GM18499 (cell line): ENCODE data around the gene SEMA6A.

Experiments
- ATAC-seq: cut with Tn5 transposase; IDR thresholded peaks from one replicate; pipeline ENCODE4 v1.9.1; 2021; ENCODE audit warnings: moderate number of reproducible peaks; ENCODE audit not compliant: insufficient read depth, unreplicated experiment

Gene SEMA6A, protein sequence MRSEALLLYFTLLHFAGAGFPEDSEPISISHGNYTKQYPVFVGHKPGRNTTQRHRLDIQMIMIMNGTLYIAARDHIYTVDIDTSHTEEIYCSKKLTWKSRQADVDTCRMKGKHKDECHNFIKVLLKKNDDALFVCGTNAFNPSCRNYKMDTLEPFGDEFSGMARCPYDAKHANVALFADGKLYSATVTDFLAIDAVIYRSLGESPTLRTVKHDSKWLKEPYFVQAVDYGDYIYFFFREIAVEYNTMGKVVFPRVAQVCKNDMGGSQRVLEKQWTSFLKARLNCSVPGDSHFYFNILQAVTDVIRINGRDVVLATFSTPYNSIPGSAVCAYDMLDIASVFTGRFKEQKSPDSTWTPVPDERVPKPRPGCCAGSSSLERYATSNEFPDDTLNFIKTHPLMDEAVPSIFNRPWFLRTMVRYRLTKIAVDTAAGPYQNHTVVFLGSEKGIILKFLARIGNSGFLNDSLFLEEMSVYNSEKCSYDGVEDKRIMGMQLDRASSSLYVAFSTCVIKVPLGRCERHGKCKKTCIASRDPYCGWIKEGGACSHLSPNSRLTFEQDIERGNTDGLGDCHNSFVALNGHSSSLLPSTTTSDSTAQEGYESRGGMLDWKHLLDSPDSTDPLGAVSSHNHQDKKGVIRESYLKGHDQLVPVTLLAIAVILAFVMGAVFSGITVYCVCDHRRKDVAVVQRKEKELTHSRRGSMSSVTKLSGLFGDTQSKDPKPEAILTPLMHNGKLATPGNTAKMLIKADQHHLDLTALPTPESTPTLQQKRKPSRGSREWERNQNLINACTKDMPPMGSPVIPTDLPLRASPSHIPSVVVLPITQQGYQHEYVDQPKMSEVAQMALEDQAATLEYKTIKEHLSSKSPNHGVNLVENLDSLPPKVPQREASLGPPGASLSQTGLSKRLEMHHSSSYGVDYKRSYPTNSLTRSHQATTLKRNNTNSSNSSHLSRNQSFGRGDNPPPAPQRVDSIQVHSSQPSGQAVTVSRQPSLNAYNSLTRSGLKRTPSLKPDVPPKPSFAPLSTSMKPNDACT

DNA sequence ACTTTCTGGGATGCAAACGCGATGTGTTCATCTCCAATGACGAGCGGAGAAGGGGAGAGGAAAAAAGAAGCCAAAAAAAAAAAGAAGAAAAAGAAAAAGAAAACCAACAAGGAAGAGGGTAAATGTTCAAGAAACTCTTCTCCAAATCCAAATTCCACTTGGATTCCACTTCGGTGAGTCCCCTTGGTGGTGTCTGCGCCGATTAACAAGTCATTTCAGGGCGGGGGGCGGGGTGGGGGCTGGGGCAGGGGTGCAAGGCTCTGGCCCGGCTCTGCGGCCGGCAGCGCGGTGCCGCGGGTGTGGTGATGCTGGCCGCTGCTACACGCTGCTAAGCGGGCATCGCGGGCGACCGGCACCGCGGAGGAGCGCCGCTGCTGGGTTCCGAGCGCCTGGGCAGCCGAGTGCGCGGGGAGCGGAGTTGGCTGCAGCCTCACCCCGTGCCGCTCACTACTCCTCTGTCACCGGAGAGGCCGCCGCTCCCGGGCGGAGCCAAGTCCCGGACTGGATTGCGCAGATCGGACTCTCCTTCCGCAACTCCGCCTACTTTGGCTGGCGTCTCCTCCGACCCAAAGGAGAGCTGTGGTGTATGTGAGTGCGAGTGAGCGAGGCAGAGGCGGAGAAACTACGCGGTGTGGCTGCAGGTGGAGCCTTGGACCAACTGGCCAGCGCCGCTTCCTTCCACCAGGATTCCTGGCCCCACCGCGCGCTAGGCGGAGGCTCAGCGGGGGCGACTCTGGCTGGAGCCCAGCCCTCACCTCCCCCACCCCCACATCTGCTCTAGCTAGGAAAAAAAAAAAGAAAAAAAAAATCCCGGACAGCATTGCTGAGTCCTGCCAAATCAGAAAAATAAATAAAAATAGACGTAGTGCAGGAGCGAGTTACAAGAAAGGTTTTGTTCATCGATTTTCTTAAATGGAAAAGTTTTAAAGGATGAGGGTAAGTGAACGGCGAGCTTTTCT is at the start of gene SEMA6A:
Gene SEMA6A, minus strand, starts transcription at position 457 of the 959 bp plus-strand sequence. CDS start 69,879 bp downstream, outside the sequence.
- peak; percentile 37 for ATAC-seq

DNA sequence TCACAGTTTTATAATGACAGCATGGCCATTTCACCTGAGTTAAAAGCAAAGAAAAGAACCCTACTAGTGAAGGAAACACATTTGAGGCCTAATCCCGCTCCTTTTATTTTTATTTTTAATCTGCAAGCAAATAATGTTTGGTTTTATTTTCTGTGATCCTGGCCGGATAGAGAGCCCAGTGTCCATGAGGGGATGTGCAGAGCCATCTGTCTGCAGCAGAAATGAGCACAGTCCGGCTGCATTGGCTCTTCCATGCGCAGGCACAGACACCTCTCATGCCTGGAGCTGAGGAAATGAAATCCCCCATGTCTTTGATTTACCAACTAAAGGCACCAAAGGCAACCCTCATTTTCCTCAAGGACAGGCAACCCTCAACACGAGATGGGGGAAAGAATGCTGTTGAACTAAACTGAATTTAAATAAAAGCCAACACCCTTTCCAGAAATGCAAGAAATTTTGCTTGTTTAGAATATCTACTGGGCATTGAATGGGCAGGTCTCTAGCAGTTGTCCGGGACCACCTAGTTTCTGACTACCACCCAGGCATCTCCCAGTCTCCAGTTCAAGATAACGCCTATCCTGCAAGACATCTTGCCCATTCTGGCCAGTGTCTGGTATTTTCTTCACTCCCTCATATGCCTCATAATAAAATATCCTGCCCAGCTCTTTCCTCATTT is 47.9 kb upstream of the SEMA6A start:
- ATAC-seq = no peak

DNA sequence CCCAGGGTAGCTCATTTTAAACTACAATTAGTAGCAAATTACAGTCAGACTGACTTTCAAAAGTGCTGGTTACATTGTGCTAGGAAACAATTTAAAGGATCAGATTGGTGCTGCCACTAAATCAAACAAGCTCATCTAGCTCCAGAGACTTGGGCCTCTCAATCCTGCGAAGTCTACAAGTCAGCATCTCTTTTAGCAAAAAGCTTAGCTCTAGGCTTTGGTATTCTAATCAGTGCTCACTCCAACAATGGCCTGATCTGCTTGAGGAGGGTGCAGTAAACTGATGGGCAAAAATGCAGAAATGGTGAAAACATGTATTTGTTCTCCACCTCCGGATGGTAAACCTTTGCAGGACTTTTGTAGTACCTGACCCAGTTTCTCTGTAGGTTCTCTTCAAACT is 47.0 kb upstream of the SEMA6A start:
- ATAC-seq = no peak

DNA sequence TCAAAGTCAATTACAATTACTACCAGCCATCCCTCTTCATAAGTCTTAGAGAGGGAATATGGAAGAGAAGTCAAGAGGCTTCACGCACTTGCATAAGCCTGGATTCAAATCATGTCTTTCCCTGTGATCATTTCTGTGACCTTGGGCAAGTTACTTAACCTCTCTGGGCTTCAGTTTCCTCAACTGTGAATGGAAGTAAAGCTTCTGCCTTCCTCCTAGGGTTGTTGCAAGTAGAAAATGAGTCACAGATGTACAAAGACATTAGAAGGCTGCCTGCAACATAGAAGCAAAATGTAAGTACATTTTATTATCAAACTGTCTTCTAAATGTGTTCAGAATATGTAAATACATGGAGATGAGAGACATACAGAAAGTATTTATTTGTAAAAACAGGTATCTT is 42.3 kb upstream of the SEMA6A start:
- no peak for ATAC-seq

DNA sequence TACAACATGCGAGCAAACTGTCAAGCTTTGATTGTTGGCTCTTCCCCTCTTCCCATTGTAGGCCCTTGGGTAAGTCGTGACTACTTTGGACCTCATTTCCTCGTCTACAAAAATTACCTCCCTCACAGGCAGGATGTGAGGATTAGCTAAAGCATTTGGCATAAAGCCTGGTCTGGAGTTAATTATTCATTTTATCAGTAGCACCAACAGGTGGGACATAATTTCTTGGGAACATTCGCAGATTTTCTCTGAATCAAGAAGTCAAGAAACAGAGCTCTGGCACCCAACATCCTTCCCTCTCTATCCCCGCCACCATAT is 39.9 kb upstream of the SEMA6A start:
- no peak for ATAC-seq

DNA sequence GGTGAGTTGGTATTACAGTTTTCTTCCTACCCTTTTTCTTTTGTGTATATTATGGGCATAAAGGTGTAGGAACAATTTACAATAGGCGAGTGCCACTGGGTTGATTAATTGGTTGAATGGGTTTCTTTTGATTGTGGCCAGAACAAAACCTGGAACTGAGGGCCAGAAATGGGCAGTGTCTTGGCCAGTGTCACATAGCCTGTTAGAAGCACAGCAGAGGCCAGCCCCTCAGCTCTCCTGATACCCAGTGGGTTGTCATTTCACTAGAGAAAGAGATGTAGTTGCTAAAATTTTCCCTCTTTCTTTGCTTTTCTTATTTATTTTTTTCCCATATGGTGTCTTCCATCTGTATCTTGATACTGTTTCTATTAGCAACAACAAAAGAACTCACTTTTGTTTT is 38.8 kb upstream of the SEMA6A start:
- peak; percentile 2 for ATAC-seq

DNA sequence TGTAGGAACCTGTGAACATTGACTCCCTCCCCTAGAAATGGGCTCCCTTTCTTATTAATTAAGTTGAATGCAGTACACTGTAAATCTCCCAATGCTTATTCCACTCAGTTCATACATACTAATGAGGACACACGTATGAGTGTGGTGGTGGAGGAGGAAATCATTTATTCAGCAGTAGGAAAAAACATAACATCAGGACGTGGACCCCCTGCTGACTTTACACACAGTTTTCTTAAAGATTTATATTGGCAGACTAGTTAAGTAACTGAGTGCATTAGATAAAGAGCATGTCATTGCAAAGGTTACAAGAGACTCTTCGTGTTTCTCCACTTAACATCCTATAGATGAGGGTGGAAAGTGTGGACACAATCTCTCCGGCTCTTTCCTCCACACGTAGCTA is 37.8 kb upstream of the SEMA6A start:
- no peak for ATAC-seq

DNA sequence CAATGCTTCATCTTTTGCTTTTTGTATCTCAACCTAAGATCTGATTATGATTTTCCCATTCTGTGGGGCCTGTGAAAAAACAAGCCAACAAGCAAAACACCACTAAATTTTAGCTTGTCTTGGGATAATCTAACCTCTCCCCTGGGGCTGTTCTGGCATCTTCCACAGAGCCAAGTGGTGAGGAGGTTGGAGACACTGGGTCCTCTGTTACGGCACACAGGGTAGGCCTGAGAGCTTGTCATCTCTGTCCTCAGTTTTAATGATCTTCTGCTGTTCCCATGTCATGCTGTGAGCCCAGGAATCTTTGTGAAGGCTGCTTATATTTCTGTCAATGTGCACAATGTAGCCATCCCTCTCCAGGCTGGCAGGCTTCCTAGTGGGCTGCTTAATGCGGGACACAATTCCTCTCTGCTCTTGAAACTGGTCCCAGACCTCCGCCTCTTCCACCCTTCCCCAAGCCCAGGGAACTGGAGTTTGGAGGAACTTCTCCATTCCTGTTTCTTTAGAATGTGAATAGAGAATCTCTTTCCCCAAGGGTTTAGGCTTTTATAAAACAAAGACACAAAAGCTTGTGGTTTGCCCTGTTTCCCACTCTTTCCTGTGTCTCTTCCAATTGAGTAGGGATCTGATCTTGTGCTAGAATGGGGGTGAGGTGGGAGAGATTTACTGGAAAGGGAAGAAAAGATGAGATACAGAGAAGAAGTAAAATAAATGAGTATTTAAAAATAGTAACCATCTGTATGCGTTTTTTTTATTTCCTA is 30.9 kb upstream of the SEMA6A start:
- no peak for ATAC-seq

DNA sequence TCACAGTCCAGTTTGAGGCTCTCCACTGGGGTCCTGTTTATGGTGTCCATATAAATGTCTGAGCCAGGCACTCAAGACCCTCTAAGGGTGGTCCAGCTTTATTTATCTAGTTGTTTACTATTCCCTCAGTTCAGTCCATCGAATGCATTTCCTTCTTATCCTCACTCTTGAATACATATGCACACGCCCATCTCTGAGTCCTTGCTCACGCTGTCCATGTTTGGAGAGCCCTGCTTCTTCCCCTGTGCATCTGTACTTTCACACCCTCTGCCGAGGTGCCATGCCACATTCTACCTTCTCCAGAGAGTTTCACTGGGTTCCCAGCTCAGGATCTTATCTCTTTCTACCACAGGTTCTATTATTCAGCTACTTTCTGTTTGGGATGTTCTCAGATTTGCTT is 30.2 kb upstream of the SEMA6A start:
- no peak for ATAC-seq

DNA sequence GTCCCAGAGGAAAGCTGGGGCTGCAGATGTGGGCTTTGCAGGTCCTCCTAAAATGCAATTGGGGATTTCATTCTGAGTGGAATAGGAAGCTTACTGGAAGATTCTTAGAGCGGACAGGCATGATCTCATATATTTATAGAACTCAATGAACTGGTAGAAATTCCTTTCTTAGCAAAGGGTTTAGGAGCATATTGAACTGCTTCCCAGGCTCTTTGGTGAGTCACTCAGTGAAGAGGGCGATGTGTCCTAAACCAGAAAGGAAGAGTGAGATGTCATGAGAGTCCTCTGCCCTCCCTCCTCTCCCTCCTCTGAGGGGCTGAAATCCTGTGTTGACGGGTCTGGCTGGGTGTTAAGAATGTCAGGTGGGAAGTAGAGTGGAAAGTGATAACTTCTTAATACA is 26.3 kb upstream of the SEMA6A start:
- no peak for ATAC-seq

DNA sequence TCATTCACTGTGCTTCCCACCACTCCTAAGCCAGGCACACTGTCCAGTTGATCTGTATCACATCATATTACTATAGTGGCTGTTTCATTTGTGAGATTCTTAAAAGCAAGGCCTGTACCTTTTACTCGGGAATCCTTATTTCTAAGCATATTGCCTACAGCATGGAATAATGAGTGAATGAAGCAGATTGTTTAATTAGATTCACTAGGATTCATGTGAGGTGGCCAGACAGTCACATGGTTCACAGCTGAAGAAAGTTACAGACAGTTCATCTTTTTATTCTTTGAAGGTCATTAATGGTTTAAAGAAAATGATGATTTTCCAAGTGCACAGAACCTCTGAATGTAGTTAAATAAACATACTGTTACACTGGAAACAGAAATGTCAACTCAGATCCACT is 24.3 kb upstream of the SEMA6A start:
- no peak for ATAC-seq

DNA sequence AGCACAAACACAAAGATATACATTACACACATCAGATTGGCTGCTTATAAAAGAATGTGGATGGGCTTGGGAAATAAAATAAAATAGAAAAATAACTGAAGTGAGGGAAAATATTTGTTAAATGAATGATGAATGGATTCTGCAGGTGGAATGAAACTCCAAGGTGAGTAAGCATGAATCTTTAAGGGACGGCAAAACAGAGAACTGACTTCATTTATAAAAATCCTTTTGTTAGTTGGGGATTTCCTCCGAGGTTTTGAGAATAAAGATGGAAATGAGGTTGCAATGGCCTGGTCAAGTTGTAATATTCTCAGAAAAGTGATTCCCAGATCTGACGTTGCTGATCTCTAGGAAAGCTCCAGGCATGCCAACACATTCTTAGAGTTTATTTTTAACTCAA is 20.9 kb upstream of the SEMA6A start:
- no peak for ATAC-seq

DNA sequence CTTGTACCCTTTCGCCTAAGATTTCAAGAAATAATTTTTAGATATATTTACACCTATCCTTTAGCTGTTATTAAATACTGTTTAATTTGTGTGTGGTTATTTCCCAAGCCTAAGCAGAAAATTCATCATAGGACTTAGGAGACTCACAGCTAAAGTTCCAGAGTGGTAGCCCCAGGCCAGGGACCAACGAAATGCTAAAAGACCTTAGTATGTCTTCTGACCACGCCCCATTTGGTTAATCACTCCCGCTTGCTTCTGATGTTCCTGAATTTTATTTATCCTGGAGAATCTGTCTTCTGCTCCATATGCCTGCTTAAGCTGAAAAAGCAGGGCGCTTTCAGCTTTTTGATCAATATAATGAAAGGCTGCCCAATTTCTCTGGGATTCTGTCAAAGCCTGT is 18.7 kb upstream of the SEMA6A start:
- no peak for ATAC-seq

DNA sequence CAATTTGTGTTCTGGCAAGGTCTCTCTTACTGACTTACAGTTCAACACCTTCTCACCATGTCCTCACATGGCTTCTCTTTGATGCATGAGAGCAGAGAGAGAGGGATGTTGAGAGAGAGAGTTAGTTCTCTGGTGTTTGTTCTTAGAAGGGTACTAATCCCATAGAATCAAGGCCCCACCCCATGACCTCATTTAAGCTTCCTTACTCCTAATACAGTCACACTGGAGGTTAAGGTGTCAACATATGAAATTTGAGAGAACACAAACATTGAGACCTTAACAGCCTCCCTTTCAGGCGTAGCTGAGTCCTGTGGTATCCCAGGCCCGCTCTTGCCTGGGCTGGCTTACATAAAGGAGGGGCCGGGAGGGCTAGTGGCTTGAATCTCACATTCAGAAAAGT is 10.6 kb upstream of the SEMA6A start:
- no peak for ATAC-seq

DNA sequence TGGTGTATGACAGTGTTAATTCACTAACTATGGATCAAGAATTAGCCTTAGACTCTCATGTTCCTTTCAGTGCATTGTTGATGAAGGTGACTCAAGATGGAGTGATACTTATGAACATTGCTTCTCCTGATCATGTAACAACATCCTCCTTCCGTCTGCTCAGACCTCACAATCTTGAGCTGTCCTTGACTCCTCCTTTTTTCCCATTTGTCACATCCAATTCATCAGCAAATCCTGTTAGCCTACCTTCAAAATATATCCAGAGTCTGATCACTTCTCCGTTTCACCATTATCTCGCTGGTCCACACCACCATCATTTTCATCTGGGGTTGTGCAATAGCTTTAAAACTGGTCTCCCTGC is 9.2 kb upstream of the SEMA6A start:
- ATAC-seq = no peak

DNA sequence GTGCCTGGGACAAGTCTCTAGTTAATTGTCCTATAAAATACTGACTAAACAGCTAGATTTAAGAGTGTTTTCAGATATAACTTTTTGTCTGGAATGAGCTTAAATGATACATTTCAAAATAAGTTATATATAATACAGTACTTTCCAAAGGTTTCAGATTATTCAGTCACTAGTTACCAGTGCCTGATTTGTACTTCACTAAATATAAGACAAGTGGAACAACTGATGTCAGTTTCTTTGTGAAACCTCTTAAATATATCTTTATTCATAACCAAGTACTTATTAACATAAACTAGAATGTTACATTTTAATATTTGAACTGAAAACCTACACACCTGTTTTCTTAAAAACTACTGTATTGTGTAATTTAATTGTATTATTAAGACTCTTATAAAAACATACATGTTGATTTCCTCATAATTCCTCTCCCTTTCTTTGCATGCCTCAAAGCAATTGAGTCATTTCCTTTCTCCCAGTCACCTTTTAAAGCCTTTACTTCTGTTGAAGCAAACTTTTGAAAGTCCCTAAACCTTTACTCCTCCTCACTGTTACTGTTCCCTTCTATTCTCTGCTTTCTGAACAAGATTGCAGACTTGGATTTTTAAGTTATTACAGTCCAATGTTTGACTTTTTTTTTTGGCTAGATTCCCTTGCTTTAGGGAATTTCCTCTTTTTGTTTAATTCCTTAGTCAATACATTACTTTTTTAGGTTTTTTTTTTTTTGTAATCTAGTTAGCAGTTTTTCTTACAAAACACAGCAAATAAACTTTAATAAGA is 8.7 kb upstream of the SEMA6A start:
- ATAC-seq = no peak

DNA sequence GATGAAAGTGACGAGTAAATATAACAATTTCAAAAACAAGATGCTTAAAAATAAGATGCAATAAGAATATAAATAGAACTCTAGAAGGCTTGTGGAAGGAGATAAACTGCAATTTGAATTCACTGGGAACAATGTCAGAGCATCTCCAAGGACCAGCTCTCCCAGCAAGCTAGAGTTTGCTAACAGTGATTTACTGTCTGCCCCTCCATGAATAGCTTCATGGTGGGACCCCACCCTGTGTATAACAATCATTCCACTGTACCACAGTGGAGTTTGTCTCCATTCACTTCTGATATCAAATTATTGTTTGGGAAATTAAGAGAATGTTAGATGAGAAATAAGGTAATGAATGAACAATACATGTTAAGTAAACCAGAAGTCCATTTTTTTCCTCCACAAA is 7.3 kb upstream of the SEMA6A start:
- no peak for ATAC-seq

DNA sequence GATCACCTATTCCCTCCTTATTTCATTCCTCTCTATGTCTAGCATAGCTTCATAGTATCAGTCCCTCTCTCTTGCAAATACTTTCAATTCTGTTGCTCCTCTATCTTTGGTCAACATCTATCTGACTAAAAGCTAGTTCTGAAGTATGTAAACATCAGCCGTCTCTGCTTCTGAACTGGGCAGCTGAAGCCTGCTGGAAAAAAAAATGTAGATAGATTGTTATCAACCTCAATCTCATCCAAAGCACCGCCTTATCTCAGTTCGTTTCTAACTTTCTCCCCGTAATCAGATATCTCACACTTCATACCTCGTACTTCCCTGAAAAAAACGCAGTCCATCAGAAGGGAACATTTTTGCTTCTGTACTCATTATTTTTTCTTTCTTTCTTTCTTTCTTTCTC is 4.5 kb upstream of the SEMA6A start:
- ATAC-seq = no peak
